ENCODE data around the gene KSR2.

Gene KSR2

GRCh38 chr12:117491711-117492110 lies 477.1 kb downstream of the KSR2 start:
- H3K27ac ChIP-seq (ENCODE audit: low read depth, low read length, severe bottlenecking), result no peak overlapping the region
- H3K4me3 ChIP-seq (ENCODE audit: extremely low read depth, insufficient read depth, low read length, poor library complexity, severe bottlenecking), result no peak overlapping the region
- H3K9me3 ChIP-seq (ENCODE audit: control insufficient read depth, low read length), result no peaks in the 10 kb centered on the region
- 94 to 98% methylated on average over 6 to 7 of the region's 7 CpGs for WGBS, 2 experiments (ENCODE audit: insufficient coverage in 2 of 2)
- H3K36me3 ChIP-seq (ENCODE audit: control insufficient read depth, insufficient read depth, low read length), result no peaks in the 10 kb centered on the region
- H3K4me1 ChIP-seq (ENCODE audit: control insufficient read depth, insufficient read depth, low read length, poor library complexity, severe bottlenecking), result peaks cover 7% of the 10 kb centered on the region

DNA sequence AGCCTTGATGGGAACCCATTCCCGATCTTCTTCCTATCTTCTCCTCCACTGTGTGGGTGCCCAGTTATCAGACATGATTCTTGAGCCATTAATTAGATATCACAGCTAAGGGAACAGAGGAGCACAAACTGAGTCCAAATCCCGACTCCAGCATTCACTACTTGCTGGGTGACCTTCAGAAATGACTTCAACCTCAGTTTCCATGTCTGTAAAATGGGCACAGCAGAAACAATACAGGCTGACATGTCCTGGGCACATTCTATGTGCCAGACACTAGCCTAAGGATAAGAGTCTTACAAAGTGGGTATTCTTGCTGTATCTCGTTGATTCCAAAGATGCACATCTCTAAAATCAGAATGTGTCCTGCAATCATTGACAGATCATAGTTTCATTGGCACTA lies 478.7 kb downstream of the KSR2 start:
- H3K9me3 ChIP-seq (ENCODE audit: control insufficient read depth, low read length), result no peaks in the 10 kb centered on the region

DNA sequence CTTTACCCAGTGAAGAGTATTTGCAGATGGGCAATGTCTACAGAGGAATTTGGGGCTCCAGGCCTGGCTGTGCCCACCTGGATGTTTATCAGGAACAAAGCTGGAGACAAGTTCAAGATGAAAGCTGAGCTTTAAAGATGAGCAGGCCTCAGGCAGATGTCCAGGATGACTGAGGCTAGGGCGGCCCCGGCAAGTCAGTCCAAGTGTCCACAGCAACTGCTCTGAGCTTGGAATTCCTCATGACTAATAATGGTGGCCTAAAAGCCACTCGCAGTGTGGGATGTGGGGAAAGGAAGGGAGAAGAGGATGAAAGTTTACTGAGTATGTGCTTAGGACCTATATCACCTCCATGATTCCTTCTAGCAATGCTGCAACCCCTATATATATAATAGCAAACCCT lies 479.1 kb downstream of the KSR2 start:
- 100% methylated on average over 2 of the region's 3 CpGs for WGBS, 2 experiments (ENCODE audit: insufficient coverage in 2 of 2)
- Histone ChIP-seq H3K4me1 (ENCODE audit: control insufficient read depth, insufficient read depth, low read length, poor library complexity, severe bottlenecking) (peaks cover 7% of the 10 kb centered on the region), H3K27ac (ENCODE audit: low read depth, low read length, severe bottlenecking) (no peak overlapping the region), H3K36me3 (ENCODE audit: control insufficient read depth, insufficient read depth, low read length) (no peaks in the 10 kb centered on the region), H3K4me3 (ENCODE audit: extremely low read depth, insufficient read depth, low read length, poor library complexity, severe bottlenecking) (no peak overlapping the region), H3K9me3 (ENCODE audit: control insufficient read depth, low read length) (no peaks in the 10 kb centered on the region)

More for the DNA sequence above, 478.7 kb downstream of the KSR2 start:
- Histone ChIP-seq H3K27ac (ENCODE audit: low read depth, low read length, severe bottlenecking) (no peak overlapping the region), H3K4me1 (ENCODE audit: control insufficient read depth, insufficient read depth, low read length, poor library complexity, severe bottlenecking) (peaks cover 7% of the 10 kb centered on the region), H3K36me3 (ENCODE audit: control insufficient read depth, insufficient read depth, low read length) (no peaks in the 10 kb centered on the region), H3K4me3 (ENCODE audit: extremely low read depth, insufficient read depth, low read length, poor library complexity, severe bottlenecking) (no peak overlapping the region)
- 69 to 80% methylated on average over 1 to 2 of the region's 3 CpGs for WGBS, 2 experiments (ENCODE audit: insufficient coverage in 2 of 2)

- Histone ChIP-seq H3K9me3 (ENCODE audit: control insufficient read depth, low read length) (no peaks in the 10 kb centered on the region), H3K4me3 (ENCODE audit: extremely low read depth, insufficient read depth, low read length, poor library complexity, severe bottlenecking) (no peak overlapping the region), H3K36me3 (ENCODE audit: control insufficient read depth, insufficient read depth, low read length) (no peaks in the 10 kb centered on the region), H3K4me1 (ENCODE audit: control insufficient read depth, insufficient read depth, low read length, poor library complexity, severe bottlenecking) (peaks cover 7% of the 10 kb centered on the region), H3K27ac (ENCODE audit: low read depth, low read length, severe bottlenecking) (no peak overlapping the region)
- WGBS, 2 experiments (ENCODE audit: insufficient coverage in 2 of 2), result 64 to 81% methylated on average over 4 of the region's 5 CpGs
Observed at GRCh38 chr12:117486840-117487659, 481.7 kb downstream of the KSR2 start.

DNA sequence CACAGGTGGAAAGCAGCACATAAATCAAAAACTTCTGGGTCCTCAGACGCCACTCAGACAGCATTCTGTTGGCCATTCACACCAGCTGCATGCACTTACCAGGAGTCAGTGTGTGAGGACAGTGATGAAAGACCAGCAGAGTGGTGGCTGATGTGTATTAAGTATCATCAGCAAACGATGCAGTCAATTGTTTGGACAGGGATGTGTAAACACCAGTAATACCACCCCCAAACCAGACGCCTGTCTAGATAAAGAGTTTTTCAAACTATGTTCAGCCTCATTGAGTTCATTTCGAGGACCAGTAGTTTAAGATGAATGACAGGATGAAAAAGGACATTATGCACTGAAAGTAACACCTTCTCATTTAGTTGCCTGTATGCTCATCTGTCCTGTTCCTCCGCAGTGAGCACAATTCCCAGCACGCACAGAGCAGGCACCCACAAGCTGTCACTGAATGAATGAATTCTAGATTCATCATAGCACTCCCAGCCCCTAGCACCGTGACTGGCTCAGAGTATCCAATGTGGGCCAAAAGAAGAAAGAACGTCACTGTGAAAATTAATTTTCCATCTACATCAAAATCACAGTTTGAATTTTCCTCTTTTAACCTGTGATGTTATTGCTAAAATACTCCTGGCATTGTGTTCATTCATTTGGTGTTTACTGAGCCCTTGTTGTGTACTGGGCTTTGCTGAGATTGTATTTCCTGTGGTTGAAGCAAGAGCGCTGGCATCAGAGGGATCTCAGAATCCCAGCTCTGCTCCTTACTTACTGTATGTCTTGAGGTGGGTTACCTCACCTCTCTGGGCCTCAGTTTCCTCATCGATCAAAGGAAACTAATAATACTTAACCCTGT lies 482.6 kb downstream of the KSR2 start:
- no peak overlapping the region for H3K4me3 ChIP-seq (ENCODE audit: extremely low read depth, insufficient read depth, low read length, poor library complexity, severe bottlenecking)
- H3K27ac ChIP-seq (ENCODE audit: low read depth, low read length, severe bottlenecking), result no peak overlapping the region
- H3K36me3 ChIP-seq (ENCODE audit: control insufficient read depth, insufficient read depth, low read length), result no peaks in the 10 kb centered on the region
- H3K9me3 ChIP-seq (ENCODE audit: control insufficient read depth, low read length), result no peaks in the 10 kb centered on the region
- H3K4me1 ChIP-seq (ENCODE audit: control insufficient read depth, insufficient read depth, low read length, poor library complexity, severe bottlenecking), result peaks cover 7% of the 10 kb centered on the region
- WGBS, 2 experiments (ENCODE audit: insufficient coverage in 2 of 2), result 87 to 95% methylated on average over 4 to 5 of the region's 10 CpGs

DNA sequence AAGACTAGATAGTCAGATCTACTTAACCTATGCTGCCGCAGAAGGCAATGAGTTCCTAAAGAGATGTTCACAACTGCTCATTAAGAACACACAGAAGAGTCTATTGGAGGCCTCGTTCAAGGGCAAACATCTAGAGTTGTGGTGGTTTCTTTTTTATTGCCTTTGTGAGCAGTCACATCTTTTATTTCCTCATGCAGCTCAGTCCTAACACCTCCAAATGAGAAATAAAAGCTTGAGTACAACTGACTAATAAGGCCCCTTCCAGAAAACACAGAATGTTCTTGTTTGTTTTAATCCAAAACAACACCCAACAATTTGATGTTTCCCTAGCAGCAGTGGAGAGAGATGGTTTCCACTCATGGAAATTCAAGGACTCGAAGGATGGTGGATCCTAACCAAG lies 483.9 kb downstream of the KSR2 start:
- peaks cover 7% of the 10 kb centered on the region for H3K4me1 ChIP-seq (ENCODE audit: control insufficient read depth, insufficient read depth, low read length, poor library complexity, severe bottlenecking)
- no peaks in the 10 kb centered on the region for H3K36me3 ChIP-seq (ENCODE audit: control insufficient read depth, insufficient read depth, low read length)
- no peak overlapping the region for H3K27ac ChIP-seq (ENCODE audit: low read depth, low read length, severe bottlenecking)
- no peaks in the 10 kb centered on the region for H3K9me3 ChIP-seq (ENCODE audit: control insufficient read depth, low read length)
- 89 to 100% methylated on average over 1 to 2 of the region's 3 CpGs for WGBS, 2 experiments (ENCODE audit: insufficient coverage in 2 of 2)
- H3K4me3 ChIP-seq (ENCODE audit: extremely low read depth, insufficient read depth, low read length, poor library complexity, severe bottlenecking), result no peak overlapping the region

DNA sequence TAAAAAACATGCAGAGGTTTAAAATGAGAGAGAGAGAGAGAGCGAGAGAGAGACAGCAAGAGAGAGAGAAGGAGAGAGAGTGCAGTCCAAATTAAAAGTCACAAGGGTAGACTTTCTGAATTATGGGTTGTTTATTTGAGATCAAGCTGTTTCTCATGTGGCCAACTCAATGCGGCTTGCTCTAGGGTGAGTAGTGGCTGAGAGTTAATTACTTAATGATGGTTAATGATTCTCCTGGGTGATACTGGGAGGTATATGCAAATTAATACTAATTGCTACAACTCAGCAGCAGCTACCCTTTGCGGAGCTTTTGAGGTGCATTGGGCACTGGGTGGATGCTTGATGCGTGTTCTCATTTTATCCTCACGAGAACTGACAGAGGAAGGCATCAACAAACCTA lies 485.3 kb downstream of the KSR2 start:
- no peaks in the 10 kb centered on the region for H3K36me3 ChIP-seq (ENCODE audit: control insufficient read depth, insufficient read depth, low read length)
- 93 to 94% methylated on average over 3 to 4 of the region's 5 CpGs for WGBS, 2 experiments (ENCODE audit: insufficient coverage in 2 of 2)
- peaks cover 7% of the 10 kb centered on the region for H3K4me1 ChIP-seq (ENCODE audit: control insufficient read depth, insufficient read depth, low read length, poor library complexity, severe bottlenecking)
- no peak overlapping the region for H3K4me3 ChIP-seq (ENCODE audit: extremely low read depth, insufficient read depth, low read length, poor library complexity, severe bottlenecking)
- H3K27ac ChIP-seq (ENCODE audit: low read depth, low read length, severe bottlenecking), result no peak overlapping the region
- H3K9me3 ChIP-seq (ENCODE audit: control insufficient read depth, low read length), result no peaks in the 10 kb centered on the region

GRCh38 chr12:117481470-117481869 lies 487.3 kb downstream of the KSR2 start:
- no peaks in the 10 kb centered on the region for H3K4me1 ChIP-seq (ENCODE audit: control insufficient read depth, insufficient read depth, low read length, poor library complexity, severe bottlenecking)
- no peaks in the 10 kb centered on the region for H3K36me3 ChIP-seq (ENCODE audit: control insufficient read depth, insufficient read depth, low read length)
- H3K27ac ChIP-seq (ENCODE audit: low read depth, low read length, severe bottlenecking), result no peak overlapping the region
- 100% methylated on average over 1 of the region's 1 CpG; no CpG with 5 or more reads in 1 of the 2 experiments for WGBS, 2 experiments (ENCODE audit: insufficient coverage in 2 of 2)
- H3K9me3 ChIP-seq (ENCODE audit: control insufficient read depth, low read length), result no peaks in the 10 kb centered on the region
- no peak overlapping the region for H3K4me3 ChIP-seq (ENCODE audit: extremely low read depth, insufficient read depth, low read length, poor library complexity, severe bottlenecking)

DNA sequence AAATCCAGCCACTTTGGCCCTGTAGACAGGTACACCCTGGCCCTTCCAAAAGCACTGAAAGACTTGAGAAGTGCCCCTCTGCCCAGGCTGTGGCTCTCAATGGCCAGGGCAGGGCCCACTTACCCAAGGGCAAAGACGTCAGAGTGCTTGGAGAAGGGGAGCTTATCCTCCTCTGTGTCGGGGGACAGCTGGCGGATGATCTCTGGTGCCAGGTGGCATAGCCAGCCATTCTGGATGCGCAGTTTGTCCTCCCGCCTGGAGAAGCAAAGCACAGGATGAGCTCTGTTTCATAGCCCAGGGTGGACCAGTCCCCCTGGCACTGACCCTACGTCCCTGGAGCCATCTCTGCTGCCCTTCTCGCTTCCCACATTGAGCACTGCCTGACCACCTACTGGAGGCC lies 492.4 kb downstream of the KSR2 start:
- no peaks in the 10 kb centered on the region for H3K36me3 ChIP-seq (ENCODE audit: control insufficient read depth, insufficient read depth, low read length)
- 92 to 99% methylated on average over 6 to 7 of the region's 7 CpGs for WGBS, 2 experiments (ENCODE audit: insufficient coverage in 2 of 2)
- no peak overlapping the region for H3K4me3 ChIP-seq (ENCODE audit: extremely low read depth, insufficient read depth, low read length, poor library complexity, severe bottlenecking)
- H3K9me3 ChIP-seq (ENCODE audit: control insufficient read depth, low read length), result no peaks in the 10 kb centered on the region
- H3K27ac ChIP-seq (ENCODE audit: low read depth, low read length, severe bottlenecking), result no peak overlapping the region
- no peaks in the 10 kb centered on the region for H3K4me1 ChIP-seq (ENCODE audit: control insufficient read depth, insufficient read depth, low read length, poor library complexity, severe bottlenecking)

- 87% methylated on average over 3 of the region's 3 CpGs; no CpG with 5 or more reads in 1 of the 2 experiments for WGBS, 2 experiments (ENCODE audit: insufficient coverage in 2 of 2)
- Histone ChIP-seq H3K4me1 (ENCODE audit: control insufficient read depth, insufficient read depth, low read length, poor library complexity, severe bottlenecking) (no peaks in the 10 kb centered on the region), H3K36me3 (ENCODE audit: control insufficient read depth, insufficient read depth, low read length) (no peaks in the 10 kb centered on the region), H3K27ac (ENCODE audit: low read depth, low read length, severe bottlenecking) (no peak overlapping the region), H3K9me3 (ENCODE audit: control insufficient read depth, low read length) (no peaks in the 10 kb centered on the region), H3K4me3 (ENCODE audit: extremely low read depth, insufficient read depth, low read length, poor library complexity, severe bottlenecking) (no peak overlapping the region)
Observed at GRCh38 chr12:117473856-117474255, 494.9 kb downstream of the KSR2 start.
